GM11168 (cell line): Measurements from ENCODE around the gene LAMTOR1.

ENCODE experiments used
- in situ Hi-C: fragments of 300-500 bp; cut with MboI; formaldehyde crosslinking; loops from one replicate; pipeline ENCODE4 v1.12.0; 2022; ENCODE audit warnings: low sequenced_read_pairs; ENCODE audit not compliant: unreplicated experiment

Gene LAMTOR1

GRCh38 chr11:72120930-72121329 is 17.8 kb upstream of the LAMTOR1 start:
- in situ Hi-C loops = no loop called here

- in situ Hi-C loops = no loop called here
These were observed 16.1 kb upstream of the LAMTOR1 start for GRCh38 chr11:72119198-72119597.

- in situ Hi-C loops = no loop called here
These were observed 13.1 kb upstream of the LAMTOR1 start for GRCh38 chr11:72116019-72116755.

DNA sequence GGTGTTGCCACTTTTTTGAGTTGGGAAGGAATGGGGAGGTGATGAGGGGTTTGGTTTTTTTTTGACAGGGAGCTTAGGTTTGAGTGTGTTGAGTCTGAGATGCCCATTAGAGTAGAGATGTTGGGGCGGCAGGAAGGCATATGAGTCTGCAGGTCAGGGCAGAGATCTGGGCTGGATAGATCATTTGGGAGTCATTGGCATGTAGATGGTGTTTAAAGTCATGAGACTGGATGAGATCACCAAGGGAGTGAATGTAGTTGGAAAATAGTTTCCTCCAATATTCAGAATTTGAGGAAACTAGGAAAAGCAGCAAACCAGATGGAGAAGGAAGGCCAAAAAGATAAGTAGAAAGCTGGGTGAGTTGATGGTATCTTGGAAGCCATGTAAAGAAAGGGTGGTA is 11.5 kb upstream of the LAMTOR1 start:
- in situ Hi-C loops = no loop called here

GRCh38 chr11:72112978-72113808 is 10.1 kb upstream of the LAMTOR1 start:
- in situ Hi-C loops = no loop called here

- in situ Hi-C loops = no loop called here
These were observed 9.3 kb upstream of the LAMTOR1 start, which contains the start of gene ANAPC15 for GRCh38 chr11:72112143-72112977. TSS of gene ANAPC15 (minus strand) at chr11:72112695. CDS start at chr11:72111276, 1,419 bp downstream.

DNA sequence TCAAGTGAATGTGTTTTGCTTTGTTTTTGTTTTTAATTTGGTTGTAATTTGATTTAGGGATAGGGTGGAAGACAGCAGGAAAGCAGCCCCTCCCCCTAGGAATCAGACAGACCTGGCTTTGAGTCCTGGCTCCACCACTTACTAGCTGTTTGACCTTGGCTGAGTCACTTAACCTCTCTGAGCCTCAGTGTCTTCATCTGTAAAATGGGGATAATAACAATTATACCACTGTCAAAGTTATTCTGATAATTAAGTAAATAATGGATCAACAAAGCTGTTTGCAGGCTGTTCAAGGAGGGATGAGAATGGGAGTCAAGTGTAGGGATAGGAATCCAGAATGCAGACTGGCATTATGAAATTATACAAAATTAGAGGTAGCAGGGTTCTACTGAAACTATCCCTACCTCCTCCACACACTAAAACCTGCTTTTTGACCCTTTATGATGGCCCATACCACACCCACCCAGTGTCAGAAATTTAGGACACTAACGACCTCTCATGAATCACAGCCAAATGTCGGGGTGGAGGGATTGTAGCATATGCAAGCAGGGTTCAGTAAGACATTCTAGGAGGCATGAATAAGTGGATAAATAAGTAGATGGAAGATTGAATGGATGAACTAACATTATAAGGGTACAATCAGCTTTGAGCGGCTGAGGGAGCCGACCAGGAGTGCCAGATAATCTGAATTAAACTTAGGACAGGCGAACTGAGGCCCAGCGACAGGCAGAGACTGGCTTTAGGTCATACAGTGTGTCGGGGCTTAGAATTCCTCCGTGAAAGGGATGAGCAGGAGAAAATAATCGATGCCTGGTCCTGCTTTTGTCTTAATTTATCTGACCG is 8.4 kb upstream of the LAMTOR1 start:
- in situ Hi-C loops = no loop called here

DNA sequence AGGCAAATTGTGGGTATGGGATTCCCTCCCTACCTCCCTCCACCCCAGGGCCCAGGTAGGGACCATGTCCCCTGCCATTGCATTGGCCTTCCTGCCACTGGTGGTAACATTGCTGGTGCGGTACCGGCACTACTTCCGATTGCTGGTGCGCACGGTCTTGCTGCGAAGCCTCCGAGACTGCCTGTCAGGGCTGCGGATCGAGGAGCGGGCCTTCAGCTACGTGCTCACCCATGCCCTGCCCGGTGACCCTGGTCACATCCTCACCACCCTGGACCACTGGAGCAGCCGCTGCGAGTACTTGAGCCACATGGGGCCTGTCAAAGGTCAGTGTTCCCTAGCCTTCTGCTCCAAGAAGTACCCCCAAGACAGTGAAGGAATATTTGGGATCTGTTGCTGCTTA is 2.8 kb upstream of the LAMTOR1 start, which contains the start of gene TOMT:
Gene TOMT (plus strand): TSS at position 37 of the 400 bp plus-strand sequence. CDS start 28 bp downstream, at position 65.
- in situ Hi-C loops = no loop called here

DNA sequence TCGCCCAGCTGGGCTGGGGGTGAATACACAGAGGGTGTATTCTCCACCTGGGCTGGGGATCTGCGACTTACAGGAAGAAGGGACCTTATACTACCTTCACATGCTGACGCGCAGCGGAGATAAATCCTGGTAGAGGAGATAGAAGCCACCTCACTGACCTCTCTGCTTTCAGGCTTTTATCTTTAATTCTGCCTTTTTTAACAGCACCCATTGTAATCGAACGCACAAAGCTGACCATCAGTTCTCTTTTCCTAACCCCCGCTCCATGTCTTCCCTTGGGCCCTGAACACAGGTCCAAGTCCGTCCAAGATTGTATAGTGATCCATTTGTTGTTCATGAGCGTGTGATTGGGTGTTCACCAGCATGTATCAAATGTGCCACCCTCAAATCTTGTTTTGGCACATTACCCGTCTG is 664 bp upstream of the LAMTOR1 start:
- in situ Hi-C loops = no loop called here

GRCh38 chr11:72102631-72102945 is 509 bp downstream of the LAMTOR1 start:
- in situ Hi-C loops = no loop called here

DNA sequence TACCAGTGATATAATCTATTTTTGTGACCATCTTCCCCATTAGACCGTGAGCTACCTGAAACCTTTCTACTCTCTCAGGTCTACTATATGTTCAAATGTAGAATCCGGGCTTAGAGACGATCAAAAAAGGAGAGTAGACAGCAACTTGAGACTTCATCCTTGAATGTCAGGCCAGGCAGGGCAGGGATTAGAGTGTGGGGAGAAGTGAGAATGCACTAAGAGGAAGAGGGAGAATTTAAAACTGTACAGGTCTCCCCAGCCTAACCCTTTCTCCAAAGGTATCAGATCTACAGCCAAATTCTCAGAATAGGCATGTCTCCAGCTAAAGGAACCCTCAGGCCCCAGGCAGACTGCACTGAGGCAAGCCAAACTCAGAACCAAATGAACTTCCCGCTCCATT is 935 bp downstream of the LAMTOR1 start:
- in situ Hi-C loops = no loop called here

DNA sequence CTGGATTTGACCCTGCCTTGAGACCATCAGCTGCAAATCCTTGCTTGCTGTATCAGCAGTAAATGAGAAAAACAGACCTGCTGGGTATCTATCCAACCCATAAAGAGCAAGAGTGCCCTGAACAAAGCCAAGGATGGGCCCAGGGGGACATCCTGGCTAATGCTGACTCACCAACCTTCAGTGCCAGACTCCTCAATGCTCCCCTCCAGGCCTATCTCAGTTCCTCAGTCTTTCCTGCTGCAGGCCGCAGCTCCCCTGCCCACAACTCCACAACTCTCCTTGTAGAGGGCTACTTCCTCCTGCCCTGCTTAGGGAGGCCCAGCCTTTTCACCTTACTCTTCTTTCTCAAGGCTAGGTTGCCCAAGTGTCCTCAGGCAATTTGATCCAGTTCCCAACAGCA is 2.6 kb downstream of the LAMTOR1 start:
- in situ Hi-C loops = no loop called here

- in situ Hi-C loops = no loop called here
These were observed 3.1 kb downstream of the LAMTOR1 start for GRCh38 chr11:72100009-72100408.

- in situ Hi-C loops = loop anchor here (10.0 kb wide), 1 partner anchor 74 kb away; no protein-coding TSS in a partner anchor
These were observed 4.4 kb downstream of the LAMTOR1 start for GRCh38 chr11:72098741-72099140.

- in situ Hi-C loops = loop anchor here (10.0 kb wide), 1 partner anchor 66 kb away; no protein-coding TSS in a partner anchor
These were observed 11.8 kb downstream of the LAMTOR1 start for GRCh38 chr11:72091292-72091691.

- in situ Hi-C loops = no loop called here
These were observed 14.9 kb downstream of the LAMTOR1 start for GRCh38 chr11:72088076-72088808.

- in situ Hi-C loops = no loop called here
These were observed 17.3 kb downstream of the LAMTOR1 start for GRCh38 chr11:72085621-72086351.

DNA sequence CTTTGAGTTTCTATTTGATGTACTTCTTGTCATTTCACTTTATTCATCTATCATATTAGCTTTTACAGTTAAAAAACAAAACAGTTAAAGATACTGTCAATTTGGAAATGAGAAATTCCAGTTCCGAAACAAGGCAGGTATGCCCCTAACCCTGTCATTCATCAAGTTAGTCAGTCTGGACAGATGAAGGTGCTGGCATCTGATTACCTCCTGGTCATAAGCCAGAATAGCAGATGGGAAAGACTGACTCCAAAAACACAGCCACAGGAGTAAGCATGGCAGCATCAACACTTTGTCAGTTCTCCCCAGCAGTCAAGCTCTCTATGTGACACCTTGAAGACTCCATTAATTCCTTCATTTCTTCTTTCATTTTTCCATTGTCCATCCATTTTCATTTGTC is 18.1 kb downstream of the LAMTOR1 start:
- in situ Hi-C loops = no loop called here
